OCI-LY3 (cell line): Measurements from ENCODE around the gene HIP1.
"Not testable (repeated sequence)": the region's sequence is repeated elsewhere in the genome, so short reads cannot be mapped to it uniquely, and the experiment has no call there.

Experiments
- EZH2phosphoT487 ChIP-seq: fragments of 200-600 bp; shearing (Covaris generic); IDR thresholded peaks from 2 replicates; pipeline ENCODE4 v1.6.1; 2018; ENCODE audit warnings: antibody characterized with exemption, mixed run types, low read depth
- TF ChIP-seq, protein P1 (sequence below): fragments of 200-600, 300-600 bp; sonication (generic); IDR thresholded peaks from 2 replicates; pipeline ENCODE4 v1.5.1; 2014; ENCODE audit warnings: antibody characterized with exemption, low read length, low read depth

DNA sequence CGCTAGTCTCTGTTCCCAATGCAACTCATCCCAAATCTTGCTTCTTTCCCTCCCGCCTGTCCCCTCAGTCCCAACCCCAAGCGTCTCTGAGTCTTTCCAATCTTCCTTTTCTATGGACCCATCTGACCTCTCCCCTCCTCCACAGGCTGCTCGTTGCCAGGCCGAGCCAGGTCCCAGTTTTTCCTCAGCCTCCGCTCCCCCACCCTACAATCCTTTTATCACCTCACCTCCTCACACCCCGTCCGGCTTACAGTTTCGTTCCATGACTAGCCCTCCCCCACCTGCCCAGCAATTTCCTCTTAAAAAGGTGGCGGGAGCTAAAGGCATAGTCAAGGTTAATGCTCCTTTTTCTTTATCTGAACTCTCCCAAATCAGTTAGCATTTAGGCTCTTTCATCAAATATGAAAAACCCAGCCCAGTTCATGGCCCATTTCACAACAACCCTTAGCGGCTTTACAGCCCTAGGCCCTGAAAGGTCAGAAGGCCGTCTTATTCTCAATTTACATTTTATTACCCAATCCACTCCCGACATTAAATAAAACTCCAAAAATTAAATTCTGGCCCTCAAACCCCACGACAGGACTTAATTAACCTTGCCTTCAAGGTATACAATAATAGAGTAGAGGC is 42.0 kb upstream of the HIP1 start:
- TF ChIP-seq, protein P1, sequence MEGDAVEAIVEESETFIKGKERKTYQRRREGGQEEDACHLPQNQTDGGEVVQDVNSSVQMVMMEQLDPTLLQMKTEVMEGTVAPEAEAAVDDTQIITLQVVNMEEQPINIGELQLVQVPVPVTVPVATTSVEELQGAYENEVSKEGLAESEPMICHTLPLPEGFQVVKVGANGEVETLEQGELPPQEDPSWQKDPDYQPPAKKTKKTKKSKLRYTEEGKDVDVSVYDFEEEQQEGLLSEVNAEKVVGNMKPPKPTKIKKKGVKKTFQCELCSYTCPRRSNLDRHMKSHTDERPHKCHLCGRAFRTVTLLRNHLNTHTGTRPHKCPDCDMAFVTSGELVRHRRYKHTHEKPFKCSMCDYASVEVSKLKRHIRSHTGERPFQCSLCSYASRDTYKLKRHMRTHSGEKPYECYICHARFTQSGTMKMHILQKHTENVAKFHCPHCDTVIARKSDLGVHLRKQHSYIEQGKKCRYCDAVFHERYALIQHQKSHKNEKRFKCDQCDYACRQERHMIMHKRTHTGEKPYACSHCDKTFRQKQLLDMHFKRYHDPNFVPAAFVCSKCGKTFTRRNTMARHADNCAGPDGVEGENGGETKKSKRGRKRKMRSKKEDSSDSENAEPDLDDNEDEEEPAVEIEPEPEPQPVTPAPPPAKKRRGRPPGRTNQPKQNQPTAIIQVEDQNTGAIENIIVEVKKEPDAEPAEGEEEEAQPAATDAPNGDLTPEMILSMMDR: not testable (repeated sequence)
- not testable (repeated sequence) for TF ChIP-seq EZH2phosphoT487
